WTC11 (cell line): Measurements from ENCODE around the gene SEMA6B. TPM values are rescaled to one million over a fixed set of nuclear protein-coding genes. Genes with fewer than 3 reads are reported as not detected.

Experiments used
- ATAC-seq: fragments of 200-7000 bp; cut with Tn5 transposase; 2 replicates; pipeline ENCODE4 v1.10.0; 2021; ENCODE audit warnings: mild to moderate bottlenecking, moderate library complexity
- CTCF ChIA-PET: fragments of 300-600 bp; sonication (Branson Sonifier 250); formaldehyde crosslinking; loops from one replicate; lab custom pipeline; 2021; ENCODE audit warnings: antibody characterized with exemption; lab: Charles Lee
- POLR2A ChIA-PET: fragments of 350-600 bp; sonication (Branson Sonifier 250); formaldehyde crosslinking; loops from one replicate; lab custom pipeline; 2021; ENCODE audit warnings: antibody characterized with exemption; lab: Charles Lee
- DNase-seq: peaks from one replicate; pipeline ENCODE4 v3.0.0; 2021; ENCODE audit warnings: low spot score
- H3K27ac Mint-ChIP-seq: 2 replicates; pipeline ENCODE4 v1.8.0; 2021; ENCODE audit warnings: mixed read lengths
- H3K27me3 Mint-ChIP-seq: 2 replicates; pipeline ENCODE4 v1.8.0; 2021; ENCODE audit warnings: low read depth, mild to moderate bottlenecking, moderate library complexity, mixed read lengths
- H3K36me3 Mint-ChIP-seq: 2 replicates; pipeline ENCODE4 v1.8.0; 2021; ENCODE audit warnings: mixed read lengths
- H3K4me1 Mint-ChIP-seq: 2 replicates; pipeline ENCODE4 v1.8.0; 2022; ENCODE audit warnings: mixed read lengths
- H3K4me3 Mint-ChIP-seq: 2 replicates; pipeline ENCODE4 v1.8.0; 2021; ENCODE audit warnings: mild to moderate bottlenecking, moderate library complexity, mixed read lengths
- H3K9me3 Mint-ChIP-seq: 2 replicates; pipeline ENCODE4 v1.8.0; 2021; ENCODE audit warnings: mixed read lengths
- AR ChIP-seq: fragments of 250-450 bp; sonication (Bioruptor Pico); IDR thresholded peaks from 2 replicates; pipeline ENCODE4 v1.9.0; 2021; ENCODE audit warnings: mild to moderate bottlenecking
- ATF2 ChIP-seq: sonication (generic); formaldehyde crosslinking; IDR thresholded peaks from 2 replicates; pipeline ENCODE4 v1.8.1; 2022; ENCODE audit warnings: low read depth, missing genetic modification reagents, borderline replicate concordance
- ATF3 ChIP-seq: sonication (generic); formaldehyde crosslinking; conservative IDR thresholded peaks from 2 replicates; pipeline ENCODE4 v1.8.1; 2022; ENCODE audit warnings: mild to moderate bottlenecking, missing genetic modification reagents
- CBFB ChIP-seq: sonication (generic); formaldehyde crosslinking; IDR thresholded peaks from 2 replicates; pipeline ENCODE4 v1.8.1; 2022; ENCODE audit warnings: mild to moderate bottlenecking, low read depth, missing genetic modification reagents
- CREB1 ChIP-seq: sonication (generic); formaldehyde crosslinking; IDR thresholded peaks from 2 replicates; pipeline ENCODE4 v1.8.0; 2023; ENCODE audit warnings: mild to moderate bottlenecking, missing genetic modification reagents
- CREM ChIP-seq: sonication (generic); formaldehyde crosslinking; IDR thresholded peaks from 2 replicates; pipeline ENCODE4 v1.8.1; 2022; ENCODE audit warnings: mild to moderate bottlenecking, missing genetic modification reagents, moderate library complexity
- CTCF ChIP-seq: fragments of 200-600 bp; IDR thresholded peaks from 2 replicates; pipeline ENCODE4 v1.8.0; 2022; ENCODE audit warnings: antibody characterized with exemption
- E2F1 ChIP-seq: sonication (generic); formaldehyde crosslinking; IDR thresholded peaks from 2 replicates; pipeline ENCODE4 v1.8.0; 2022; ENCODE audit warnings: mild to moderate bottlenecking, missing genetic modification reagents
- FOXP1 ChIP-seq: sonication (generic); formaldehyde crosslinking; IDR thresholded peaks from 2 replicates; pipeline ENCODE4 v1.8.0; 2022; ENCODE audit warnings: missing genetic modification reagents, mild to moderate bottlenecking, moderate library complexity, borderline replicate concordance
- GTF2I ChIP-seq: fragments of 250-450 bp; sonication (Bioruptor Pico); conservative IDR thresholded peaks from 2 replicates; pipeline ENCODE4 v1.4.0; 2021; ENCODE audit warnings: mild to moderate bottlenecking
- JUN ChIP-seq: sonication (generic); formaldehyde crosslinking; IDR thresholded peaks from 2 replicates; pipeline ENCODE4 v1.8.0; 2023; ENCODE audit warnings: mild to moderate bottlenecking, missing genetic modification reagents
- MAX ChIP-seq: sonication (generic); formaldehyde crosslinking; IDR thresholded peaks from 2 replicates; pipeline ENCODE4 v1.8.0; 2022; ENCODE audit warnings: mild to moderate bottlenecking, missing genetic modification reagents
- MXD4 ChIP-seq: fragments of 250-450 bp; sonication (Bioruptor Pico); IDR thresholded peaks from 2 replicates; pipeline ENCODE4 v1.8.0; 2021; ENCODE audit warnings: mild to moderate bottlenecking, moderate library complexity, borderline replicate concordance
- NR3C1 ChIP-seq: sonication (generic); formaldehyde crosslinking; conservative IDR thresholded peaks from 2 replicates; pipeline ENCODE4 v1.8.1; 2023; ENCODE audit warnings: low read depth, mild to moderate bottlenecking, missing genetic modification reagents
- SMAD4 ChIP-seq: sonication (generic); formaldehyde crosslinking; IDR thresholded peaks from 2 replicates; pipeline ENCODE4 v1.8.0; 2022; ENCODE audit warnings: mild to moderate bottlenecking, missing genetic modification reagents
- SP1 ChIP-seq: sonication (generic); formaldehyde crosslinking; conservative IDR thresholded peaks from 2 replicates; pipeline ENCODE4 v1.8.1; 2022; ENCODE audit warnings: missing genetic modification reagents
- TEAD1 ChIP-seq: sonication (generic); formaldehyde crosslinking; IDR thresholded peaks from 2 replicates; pipeline ENCODE4 v1.8.0; 2022; ENCODE audit warnings: mild to moderate bottlenecking, missing genetic modification reagents
- TEAD4 ChIP-seq: sonication (generic); formaldehyde crosslinking; IDR thresholded peaks from 2 replicates; pipeline ENCODE4 v1.8.0; 2022; ENCODE audit warnings: mild to moderate bottlenecking, missing genetic modification reagents
- TP53 ChIP-seq: sonication (generic); formaldehyde crosslinking; IDR thresholded peaks from 2 replicates; pipeline ENCODE4 v1.8.1; 2023; ENCODE audit warnings: mild to moderate bottlenecking, missing genetic modification reagents
- USF2 ChIP-seq: sonication (generic); formaldehyde crosslinking; IDR thresholded peaks from 2 replicates; pipeline ENCODE4 v1.8.1; 2023; ENCODE audit warnings: mild to moderate bottlenecking, missing genetic modification reagents, moderate library complexity
- ZNF416 ChIP-seq: fragments of 250-450 bp; sonication (Bioruptor Pico); IDR thresholded peaks from 2 replicates; pipeline ENCODE4 v1.9.0; 2021; ENCODE audit warnings: mild to moderate bottlenecking, inconsistent platforms
- total RNA-seq: library from RNA; stranded (reverse); gene quantifications from 3 replicates; pipeline ENCODE4 v1.2.3, GENCODE V29; 2021

SEMA6B gene
- total RNA-seq, 1 experiment from 2014 or later, result 45.1 TPM

GRCh38 chr19:4524808-4525562 is 34.5 kb downstream of the SEMA6B start:
- CTCF ChIA-PET, result interaction anchor here (0.5 to 5.9 kb wide), 69 partner anchors 9 to 804 kb away, joined by 3 to 285 read pairs (median 5); partner anchors contain the start of genes CHAF1A, FEM1A, HDGFL2 and LRG1
- no peak overlapping the region for H3K4me3 Mint-ChIP-seq
- no peaks in the 10 kb centered on the region for H3K4me1 Mint-ChIP-seq
- peak; percentile 87 for DNase-seq
- H3K27ac Mint-ChIP-seq, result no peak overlapping the region
- TF ChIP-seq E2F1 (CRISPR knock-in tag), result no peak
- TF ChIP-seq GTF2I (CRISPR knock-in tag), result peak; percentile 50; the same call in 1 of the 2 replicates
- TF ChIP-seq CTCF, result peak; percentile 69; the same call in 1 of the 2 replicates
- POLR2A ChIA-PET, result interaction anchor here (1.0 kb wide), 1 partner anchor 10 kb away, joined by 9 read pairs; the partner anchor contains the start of gene PLIN5
- no peaks in the 10 kb centered on the region for H3K36me3 Mint-ChIP-seq
- H3K27me3 Mint-ChIP-seq, result peaks cover 35% of the 10 kb centered on the region
- no peaks in the 10 kb centered on the region for H3K9me3 Mint-ChIP-seq
- ATAC-seq, result peak; percentile 82

- POLR2A ChIA-PET, result no interaction called here
- no peak overlapping the region for H3K27ac Mint-ChIP-seq
- H3K27me3 Mint-ChIP-seq, result peaks cover 47% of the 10 kb centered on the region
- no peaks in the 10 kb centered on the region for H3K9me3 Mint-ChIP-seq
- CTCF ChIA-PET, result interaction anchor here (0.5 to 5.9 kb wide), 61 partner anchors 8 to 465 kb away, joined by 3 to 285 read pairs (median 4); partner anchors contain the start of genes CHAF1A, FEM1A, HDGFL2 and LRG1
- no peaks in the 10 kb centered on the region for H3K4me1 Mint-ChIP-seq
- no peak overlapping the region for H3K4me3 Mint-ChIP-seq
- no peaks in the 10 kb centered on the region for H3K36me3 Mint-ChIP-seq
- 0 out of 2 replicates have a peak, but pooled peaks have one; percentile 31 for ATAC-seq
- peak; percentile 76 for DNase-seq
- TF ChIP-seq CREB1 (CRISPR knock-in tag), result no peak
- TF ChIP-seq ZNF416 (CRISPR knock-in tag), result no peak
- no peak for TF ChIP-seq SMAD4 (CRISPR knock-in tag)
- no peak for TF ChIP-seq CBFB (CRISPR knock-in tag)
- peak; percentile 70; the same call in 1 of the 2 replicates for TF ChIP-seq FOXP1 (CRISPR knock-in tag)
- no peak for TF ChIP-seq MAX (CRISPR knock-in tag)
- no peak for TF ChIP-seq GTF2I (CRISPR knock-in tag)
- TF ChIP-seq TEAD4 (CRISPR knock-in tag), result no peak
- no peak for TF ChIP-seq AR
- no peak for TF ChIP-seq JUN
- TF ChIP-seq ATF3 (CRISPR knock-in tag), result no peak
- no peak for TF ChIP-seq USF2
- TF ChIP-seq ATF2 (CRISPR knock-in tag), result no peak
- TF ChIP-seq NR3C1 (CRISPR knock-in tag), result no peak
- no peak for TF ChIP-seq CREM (CRISPR knock-in tag)
- TF ChIP-seq MXD4 (CRISPR knock-in tag), result no peak
- no peak for TF ChIP-seq TP53
- peak; percentile 80 for TF ChIP-seq CTCF
- TF ChIP-seq TEAD1 (CRISPR knock-in tag), result no peak
- 0 out of 2 replicates have a peak, but pooled peaks have one; percentile 39 for TF ChIP-seq SP1 (CRISPR knock-in tag)
These were observed 36.0 kb downstream of the SEMA6B start for GRCh38 chr19:4523306-4524110.
